H1 (cell line): ENCODE data around the gene PRKCA. TPM values are rescaled to one million over a fixed set of nuclear protein-coding genes. Genes with fewer than 3 reads are reported as not detected.

Source experiments
- CTCF ChIA-PET: fragments of 300-600 bp; sonication (Branson Sonifier 250); formaldehyde crosslinking; loops from one replicate; lab custom pipeline; 2021; ENCODE audit not compliant: partially characterized antibody; lab: Charles Lee
- POLR2A ChIA-PET: fragments of 300-600 bp; sonication (Branson Sonifier 250); formaldehyde crosslinking; loops from one replicate; lab custom pipeline; 2021; ENCODE audit warnings: inconsistent platforms; ENCODE audit not compliant: partially characterized antibody; lab: Charles Lee
- DNase-seq, 2 experiments: peaks; one replicate each; pipeline versions ENCODE4 v3.0.0 to v3.0.0-alpha.2; 2010 to 2022; ENCODE audit warnings: low spot score in 2 of 2, low read depth in 1 of 2, mixed read lengths in 1 of 2
- FAIRE-seq: peaks from 2 replicates; lab custom pipeline; 2011; peaks lifted over from hg19 to GRCh38; lab: Jason Lieb, UNC
- H2AFZ ChIP-seq: 2 replicates; pipeline ENCODE4 v1.8.1; 2012; ENCODE audit warnings: low read length, inconsistent platforms
- H2AK5ac ChIP-seq: 2 replicates; pipeline ENCODE4 v1.6.1; 2013; ENCODE audit warnings: low read depth, low read length
- H2BK120ac ChIP-seq: replicated peaks from 2 replicates; pipeline ENCODE3; 2013; ENCODE audit warnings: low read depth, low read length, inconsistent platforms
- H2BK12ac ChIP-seq: 2 replicates; pipeline ENCODE4 v1.6.1; 2013; ENCODE audit warnings: low read depth, low read length
- H2BK15ac ChIP-seq: 2 replicates; pipeline ENCODE4 v1.6.1; 2013; ENCODE audit warnings: low read length
- H2BK20ac ChIP-seq: 2 replicates; pipeline ENCODE4 v1.6.1; 2013; ENCODE audit warnings: low read length
- H2BK5ac ChIP-seq: 2 replicates; pipeline ENCODE4 v1.6.1; 2013; ENCODE audit warnings: low read depth, low read length
- H3K14ac ChIP-seq: 2 replicates; pipeline ENCODE4 v1.6.1; 2013; ENCODE audit warnings: inconsistent platforms; ENCODE audit not compliant: insufficient read length
- H3K18ac ChIP-seq: 2 replicates; pipeline ENCODE4 v1.6.1; 2013; ENCODE audit warnings: low read length; ENCODE audit errors: extremely low read depth
- H3K23ac ChIP-seq: 2 replicates; pipeline ENCODE4 v1.6.1; 2013; ENCODE audit warnings: inconsistent platforms; ENCODE audit not compliant: insufficient read length
- H3K23me2 ChIP-seq: 2 replicates; pipeline ENCODE4 v1.6.1; 2013; ENCODE audit warnings: low read depth, low read length
- H3K27ac ChIP-seq: 2 replicates; pipeline ENCODE4 v1.6.1; 2011; ENCODE audit warnings: low read depth, low read length, inconsistent platforms
- H3K27me3 ChIP-seq, 4 experiments: replicated peaks in 1 of 4; 1 replicate in 1 of 4; 2 replicates in 3 of 4; pipeline versions ENCODE4 v1.6.1 to v1.8.1; 2011 to 2013; ENCODE audit warnings: low read length in 3 of 4, mild to moderate bottlenecking in 3 of 4, inconsistent platforms in 2 of 4, mixed read lengths in 2 of 4, moderate library complexity in 1 of 4; ENCODE audit not compliant: control insufficient read depth in 3 of 4, insufficient read depth in 3 of 4; ENCODE audit errors: extremely low read depth in 1 of 4
- H3K36me3 ChIP-seq, 4 experiments: 2 replicates each; pipeline versions ENCODE4 v1.6.1 to v1.8.1; 2011 to 2013; ENCODE audit warnings: mild to moderate bottlenecking in 4 of 4, low read length in 3 of 4, moderate library complexity in 2 of 4, control low read depth in 1 of 4, inconsistent platforms in 1 of 4; ENCODE audit not compliant: insufficient read depth in 4 of 4, control insufficient read depth in 2 of 4
- H3K4ac ChIP-seq: replicated peaks from 2 replicates; pipeline ENCODE3; 2013; ENCODE audit warnings: low read length, low read depth, mixed read lengths, inconsistent platforms; ENCODE audit not compliant: insufficient read length
- H3K4me1 ChIP-seq, 4 experiments: replicated peaks in 1 of 4; 1 replicate in 1 of 4; 2 replicates in 3 of 4; pipeline versions ENCODE4 v1.6.1 to v1.8.1; 2011 to 2013; ENCODE audit warnings: low read length in 3 of 4, inconsistent platforms in 2 of 4, mixed read lengths in 1 of 4; ENCODE audit not compliant: insufficient read depth in 4 of 4, control insufficient read depth in 3 of 4
- H3K4me2 ChIP-seq, 2 experiments: 2 replicates each; pipeline versions ENCODE4 v1.6.1 to v1.8.1; 2011 to 2013; ENCODE audit warnings: low read depth in 2 of 2, low read length in 2 of 2, control low read depth in 1 of 2, inconsistent platforms in 1 of 2, mild to moderate bottlenecking in 1 of 2; ENCODE audit not compliant: insufficient read depth in 1 of 2
- H3K4me3 ChIP-seq, 4 experiments: fragments of 200-600, 300-600 bp in 1 of 4; sonication (generic), shearing (Covaris generic), sonication (Bioruptor Twin) in 1 of 4; 2 replicates each; pipeline versions ENCODE4 v1.5.1 to v1.8.1; 2011 to 2016; ENCODE audit warnings: low read length in 4 of 4, low read depth in 3 of 4, control low read depth in 2 of 4, inconsistent platforms in 2 of 4, mild to moderate bottlenecking in 2 of 4, mixed read lengths in 1 of 4, moderate library complexity in 1 of 4; ENCODE audit not compliant: insufficient read depth in 2 of 4; ENCODE audit errors: extremely low read depth in 1 of 4
- H3K56ac ChIP-seq: replicated peaks from 2 replicates; pipeline ENCODE3; 2013; ENCODE audit warnings: low read depth, mild to moderate bottlenecking, mixed read lengths, low read length, inconsistent platforms; ENCODE audit not compliant: insufficient read length
- H3K79me1 ChIP-seq: 2 replicates; pipeline ENCODE4 v1.6.1; 2013; ENCODE audit warnings: low read depth, low read length, control low read depth
- H3K79me2 ChIP-seq, 2 experiments: 2 replicates each; pipeline versions ENCODE4 v1.6.1 to v1.8.1; 2012 to 2013; ENCODE audit warnings: low read length in 2 of 2, mild to moderate bottlenecking in 2 of 2, inconsistent platforms in 1 of 2; ENCODE audit not compliant: insufficient read depth in 2 of 2, control insufficient read depth in 1 of 2
- H3K9ac ChIP-seq, 4 experiments: replicated peaks in 1 of 4; 1 replicate in 1 of 4; 2 replicates in 3 of 4; pipeline versions ENCODE4 v1.6.1 to v1.8.1; 2011 to 2013; ENCODE audit warnings: low read depth in 3 of 4, low read length in 3 of 4, control low read depth in 2 of 4, mild to moderate bottlenecking in 2 of 4, moderate library complexity in 2 of 4, inconsistent platforms in 1 of 4; ENCODE audit errors: extremely low read depth in 1 of 4
- H3K9me3 ChIP-seq, 2 experiments: 2 replicates each; pipeline versions ENCODE4 v1.6.1 to v1.8.1; 2012 to 2013; ENCODE audit warnings: mild to moderate bottlenecking in 2 of 2, moderate library complexity in 2 of 2, control low read depth in 1 of 2, inconsistent platforms in 1 of 2, low read depth in 1 of 2, low read length in 1 of 2, mixed read lengths in 1 of 2; ENCODE audit not compliant: insufficient read depth in 2 of 2
- H4K20me1 ChIP-seq, 2 experiments: replicated peaks in 1 of 2; 2 replicates each; pipeline versions ENCODE3 to v1.8.1; 2011 to 2013; ENCODE audit warnings: inconsistent platforms in 2 of 2, low read length in 2 of 2, mild to moderate bottlenecking in 1 of 2; ENCODE audit not compliant: insufficient read depth in 2 of 2, control insufficient read depth in 1 of 2
- H4K5ac ChIP-seq: 2 replicates; pipeline ENCODE4 v1.6.1; 2013; ENCODE audit warnings: low read length, low read depth, mixed read lengths, inconsistent platforms; ENCODE audit not compliant: insufficient read length
- H4K8ac ChIP-seq: 2 replicates; pipeline ENCODE4 v1.8.0; 2013; ENCODE audit warnings: mild to moderate bottlenecking, moderate library complexity, low read length, inconsistent platforms; ENCODE audit not compliant: insufficient read depth; ENCODE audit errors: extremely low read depth
- H4K91ac ChIP-seq: replicated peaks from 2 replicates; pipeline ENCODE3; 2013; ENCODE audit warnings: low read length, mixed read lengths, inconsistent platforms; ENCODE audit not compliant: insufficient read length
- ATF3 ChIP-seq: IDR thresholded peaks from 2 replicates; pipeline ENCODE4 v1.6.1; 2011; ENCODE audit warnings: low read depth, mild to moderate bottlenecking, low read length; ENCODE audit not compliant: insufficient read depth
- polyA plus RNA-seq, 7 experiments: library from polyadenylated mRNA; depleted of rRNA in 3 of 7; stranded (reverse) in 5 of 7; unstranded in 2 of 7; fragments of >200 nt in 5 of 7; fragments of 200-250 nt in 2 of 7; gene quantifications; 1 replicate in 5 of 7; 2 replicates in 1 of 7; 4 replicates in 1 of 7; pipeline versions ENCODE4 v1.2.1 to v1.2.3, GENCODE V29; 2011 to 2013; ENCODE audit warnings: missing spikeins in 2 of 7, mixed read lengths in 2 of 7
- total RNA-seq: library from RNA; stranded (reverse); fragmentation: NEBNext Ultra II Directional; extraction: Animal tissue kit (Norgen Biotek cat#: 25700); gene quantifications from 2 replicates; pipeline ENCODE4 v1.2.1, GENCODE V29; 2021

PRKCA gene
- total and polyA plus RNA-seq, 2 of the 8 experiments (the other 6 are each of a cell fraction or from before 2014, with no cell fraction given) = 5.8 to 17.8 TPM

- Histone ChIP-seq H3K4me2 (no peak overlapping the region), H3K4ac (no peak overlapping the region)
- DNase-seq = no peak
- no peak for TF ChIP-seq ATF3
- TF ChIP-seq, all 59 proteins: peak for 0
- Histone ChIP-seq H3K79me1 (no peaks in the 10 kb centered on the region), H2BK120ac (no peak overlapping the region), H3K9ac (no peak overlapping the region), H3K56ac (no peak overlapping the region), H3K23me2 (no peaks in the 10 kb centered on the region), H3K36me3 (no peaks in the 10 kb centered on the region), H3K9me3 (peaks cover 3% of the 10 kb centered on the region in 2 experiments; a peak in 2 of 4 replicates), H3K23ac (no peak overlapping the region), H3K4me1 (no peaks in the 10 kb centered on the region), H4K20me1 (no peaks in the 10 kb centered on the region), H3K4me3 (no peak overlapping the region), H3K27ac (no peak overlapping the region), H4K91ac (no peak overlapping the region), H3K14ac (no peak overlapping the region), H3K79me2 (no peaks in the 10 kb centered on the region), H2BK12ac (no peak overlapping the region), H2AFZ (no peak overlapping the region), H2BK5ac (no peak overlapping the region), H3K18ac (no peak overlapping the region), H4K5ac (no peak overlapping the region), H2BK20ac (no peak overlapping the region), H3K27me3 (no peaks in the 10 kb centered on the region; a peak in 1 of 7 replicates), H4K8ac (no peak overlapping the region), H2AK5ac (no peak overlapping the region), H2BK15ac (no peak overlapping the region)
- no peak for FAIRE-seq
- ChIA-PET POLR2A (no interaction called here), CTCF (interaction anchor here (0.7 to 1.2 kb wide), 4 partner anchors 11 to 267 kb away, joined by 3 to 4 read pairs (median 3); no protein-coding TSS in a partner anchor)
Measured at GRCh38 chr17:66273586-66273848, 28.9 kb upstream of the PRKCA start.
